CD1c-positive myeloid dendritic cell (primary cell): Measurements from ENCODE around the gene KHNYN.
A peak's percentile ranks its signal among the peaks of the same experiment; 100 is the strongest.
"Not testable (repeated sequence)": the region's sequence is repeated elsewhere in the genome, so short reads cannot be mapped to it uniquely, and the experiment has no call there.

Experiments used
- DNase-seq: peaks from one replicate; pipeline ENCODE4 v3.0.0-alpha.2; 2016; ENCODE audit errors: extremely low spot score

Gene KHNYN

DNA sequence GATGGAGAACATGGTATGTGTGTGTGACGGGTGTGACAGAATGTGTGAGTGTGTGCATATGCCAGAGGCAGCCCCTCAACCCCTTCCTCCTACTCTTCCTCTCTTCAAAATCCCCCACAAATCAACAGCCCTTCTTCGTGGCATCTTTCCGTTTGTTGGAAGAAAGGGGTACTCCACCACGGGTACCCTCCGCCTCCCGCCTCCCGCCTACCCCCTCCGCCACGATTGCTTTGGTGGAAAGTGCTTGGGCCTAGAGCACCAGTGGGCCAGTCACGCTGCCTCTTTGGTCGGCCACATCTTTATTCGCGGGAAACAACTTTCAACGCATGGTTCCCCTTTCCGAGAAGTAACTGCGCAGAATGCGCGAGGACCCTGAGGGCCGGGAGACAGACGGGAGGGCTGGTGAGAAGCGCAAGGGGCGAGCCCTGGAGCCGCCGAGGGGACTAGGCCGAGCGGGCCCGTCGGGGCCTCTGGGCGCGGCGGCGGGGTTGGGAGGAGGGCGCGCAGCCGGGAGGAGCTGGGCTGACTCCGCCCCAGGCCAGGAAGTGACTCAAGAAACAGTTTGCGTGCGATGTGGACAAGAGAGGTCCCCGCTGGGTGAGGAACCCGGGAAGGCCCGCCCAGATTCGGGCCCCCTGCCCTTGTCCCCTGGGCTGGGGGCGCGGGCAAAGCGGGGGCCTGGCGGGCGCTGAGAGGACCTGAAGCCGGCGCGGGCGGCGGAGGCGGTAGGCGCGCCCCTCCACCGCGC is at the start of gene KHNYN, which contains the start of gene CBLN3:
KHNYN (plus strand) TSS at position 560 of the 748 bp plus-strand sequence. CDS start 777 bp downstream, outside the sequence.
CBLN3 (minus strand) TSS at position 274 of the 748 bp plus-strand sequence. CDS start 614 bp downstream, outside the sequence.
- peak; percentile 94 for DNase-seq

DNA sequence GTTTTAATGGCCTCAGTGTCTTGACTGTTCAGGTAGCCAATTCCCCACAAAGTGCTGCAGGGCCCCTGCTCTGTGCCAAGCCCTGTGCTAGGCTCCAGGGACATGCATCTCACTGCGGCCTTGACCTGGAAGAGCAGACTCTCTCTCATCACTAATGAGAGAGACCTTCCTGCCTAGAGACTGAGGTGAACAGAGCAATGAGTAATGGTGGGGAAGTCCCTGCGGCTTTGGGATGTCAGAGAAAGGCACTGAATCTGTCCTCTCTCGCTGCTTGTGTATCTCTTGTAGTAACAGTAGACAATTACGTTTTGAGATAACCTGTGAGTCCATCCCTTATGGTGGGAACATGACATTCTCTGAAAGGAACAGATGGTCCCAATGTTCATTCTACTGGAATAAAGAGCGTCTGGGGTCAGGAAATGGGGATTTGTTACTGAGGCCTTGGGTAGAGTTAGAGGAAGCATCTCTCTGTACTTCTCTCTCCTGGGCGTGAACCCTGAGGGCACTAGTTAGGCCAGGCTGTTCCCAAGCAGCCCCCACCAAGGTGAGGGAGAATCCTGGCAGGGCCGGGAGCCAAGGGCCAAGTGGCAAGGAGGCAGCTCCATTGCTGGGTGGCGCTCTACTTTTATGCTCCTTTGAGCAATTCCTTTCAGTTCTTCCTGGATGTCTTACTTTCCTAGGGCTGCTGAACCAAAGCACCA is 48.2 kb upstream of the KHNYN start:
- DNase-seq: no peak

DNA sequence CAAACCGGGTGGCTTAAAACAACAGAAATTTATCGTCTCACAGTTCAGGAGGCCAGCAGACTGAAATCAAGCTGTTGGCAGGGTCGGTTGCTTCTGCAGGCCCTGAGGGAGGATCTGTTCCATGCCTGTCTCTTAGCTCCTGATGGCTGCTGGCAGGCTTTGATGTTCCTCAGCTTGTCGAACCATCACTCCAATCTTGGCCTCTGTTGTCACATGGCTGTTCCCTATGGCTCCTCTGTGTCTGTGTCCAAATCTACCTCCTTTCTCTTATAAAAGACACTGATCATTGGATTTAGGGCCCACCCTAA is 47.7 kb upstream of the KHNYN start:
- DNase-seq: no peak

DNA sequence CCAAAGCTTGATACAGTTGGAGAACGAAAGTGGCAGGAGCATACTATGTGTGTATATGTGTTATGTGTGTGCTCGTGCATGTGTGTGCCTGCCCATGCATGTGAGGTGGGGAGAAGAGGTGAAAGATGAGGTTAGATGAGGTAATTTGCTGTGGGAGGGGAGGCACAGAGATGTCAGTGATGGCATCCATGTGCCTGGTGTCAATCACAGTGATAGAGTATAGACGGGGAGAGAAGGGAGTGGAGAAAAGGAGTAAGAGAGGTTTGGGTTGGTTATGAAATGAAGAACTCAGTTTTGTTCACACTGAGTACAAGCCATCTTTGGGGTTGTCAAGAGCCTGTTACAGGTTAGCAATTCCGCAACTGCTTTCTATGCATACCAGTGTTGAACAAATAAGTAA is 45.6 kb upstream of the KHNYN start:
- no peak for DNase-seq

DNA sequence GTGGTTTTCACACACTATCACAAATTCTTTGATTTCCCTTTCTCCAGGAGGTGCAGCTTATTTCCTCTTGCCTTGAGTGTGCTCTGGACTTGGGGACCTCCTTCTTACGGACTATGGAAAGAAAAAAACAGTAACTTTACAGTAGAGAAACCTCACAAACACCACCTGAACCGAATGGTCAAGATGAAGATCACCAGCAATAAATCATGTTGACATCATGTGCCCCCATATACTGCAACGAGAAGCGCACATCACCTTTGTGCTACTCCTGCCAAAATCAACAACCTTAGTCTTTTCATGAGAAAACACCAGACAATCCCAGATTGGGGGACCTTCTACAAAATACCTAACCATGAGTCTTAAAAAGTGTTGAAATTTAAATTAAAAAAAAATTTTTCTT is 44.2 kb upstream of the KHNYN start:
- no peak for DNase-seq

DNA sequence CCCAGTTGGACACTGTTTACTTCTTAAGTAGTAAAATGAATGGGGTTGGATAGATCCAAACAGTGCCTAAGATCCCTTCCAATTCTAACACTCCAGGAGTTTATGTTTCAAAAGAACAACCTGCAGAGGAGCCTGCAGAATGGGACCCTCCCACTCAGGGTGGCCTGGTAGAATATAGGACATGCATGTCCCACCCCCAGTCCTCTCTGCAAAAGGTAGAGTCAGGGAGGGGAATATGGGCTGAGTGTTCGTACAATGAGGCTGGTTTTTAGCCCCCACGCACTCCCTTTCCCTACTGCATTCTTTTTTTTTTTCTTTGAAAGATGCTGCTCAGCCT is 42.8 kb upstream of the KHNYN start:
- DNase-seq: no peak

DNA sequence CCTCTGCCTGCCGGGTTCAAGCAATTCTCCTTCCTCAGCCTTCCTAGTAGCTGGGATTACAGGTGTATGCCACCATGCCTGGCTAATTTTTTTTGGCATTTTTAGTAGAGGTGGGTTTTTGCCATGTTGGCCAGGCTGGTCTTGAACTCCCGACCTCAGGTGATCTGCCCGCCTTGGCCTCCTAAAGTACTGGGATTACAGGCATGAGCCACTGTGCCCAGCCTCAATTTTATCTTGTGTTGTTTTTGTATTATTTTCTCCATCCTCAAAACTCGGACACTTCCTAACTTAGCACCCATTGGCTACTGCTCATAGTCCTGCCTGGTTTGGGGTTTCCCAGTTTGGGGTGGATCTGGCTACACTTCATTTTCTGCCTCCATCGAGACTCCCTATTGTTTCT is 42.2 kb upstream of the KHNYN start:
- not testable (repeated sequence) for DNase-seq

DNA sequence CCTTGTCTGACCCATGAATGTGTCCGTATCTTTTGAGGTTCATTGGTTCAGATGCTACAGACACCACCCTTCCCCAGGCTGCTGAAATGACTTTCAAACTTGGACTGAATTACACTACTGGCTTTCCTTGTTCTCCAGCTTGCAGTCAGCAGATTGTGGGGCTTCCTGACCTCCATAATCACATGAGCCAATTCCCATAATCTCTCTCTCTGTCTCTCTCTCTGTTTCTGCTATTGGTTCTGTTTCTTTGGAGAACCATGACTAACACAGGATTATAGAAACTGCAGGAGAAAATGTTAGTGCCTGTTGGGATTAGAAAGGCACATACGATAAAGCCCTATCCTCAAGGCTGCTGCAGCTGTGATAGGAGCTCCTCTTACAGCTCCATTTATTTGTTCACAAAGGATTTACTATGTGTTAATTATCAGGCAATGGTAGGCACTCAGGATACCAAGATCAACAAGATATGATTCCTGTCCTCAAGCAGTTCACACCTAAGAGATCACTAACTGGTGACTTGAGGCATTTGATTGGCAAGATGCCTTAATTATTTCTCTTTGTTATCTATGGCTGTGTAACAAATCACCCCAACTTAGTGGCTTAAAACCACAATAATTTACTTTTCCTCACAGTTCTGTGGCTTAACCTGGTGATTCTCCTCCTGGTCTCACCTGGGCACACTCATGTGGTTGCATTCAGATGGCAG is 41.1 kb upstream of the KHNYN start:
- DNase-seq: no peak

DNA sequence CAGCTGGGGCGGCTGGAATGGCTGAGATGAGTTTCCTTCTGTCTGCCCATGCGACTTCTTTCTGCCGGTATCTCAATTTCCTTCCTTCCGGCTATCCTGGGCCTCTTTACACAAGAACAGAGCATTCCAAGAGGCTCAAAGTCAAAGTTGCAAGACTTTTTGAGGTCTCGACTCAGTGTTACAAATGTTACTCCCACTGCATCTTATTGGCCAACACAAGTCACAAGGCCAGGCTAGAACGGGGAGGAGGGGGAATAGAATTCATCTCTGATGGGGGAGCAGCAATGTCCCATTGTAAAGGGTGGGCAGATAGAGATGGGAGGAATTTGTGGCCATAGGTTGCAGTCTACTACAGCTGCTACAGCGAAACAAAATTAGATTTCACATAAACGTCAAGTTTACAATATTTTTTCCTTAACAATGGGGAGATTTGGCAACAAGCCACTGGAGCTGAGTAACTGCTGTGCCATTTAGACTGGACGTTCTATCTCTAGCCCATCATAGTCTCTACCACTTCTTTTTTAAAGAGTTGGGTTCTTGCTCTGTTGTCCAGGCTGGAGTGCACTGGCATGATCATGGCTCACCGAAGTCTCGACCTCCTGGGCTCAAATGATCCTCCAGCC is 40.4 kb upstream of the KHNYN start:
- no peak for DNase-seq

DNA sequence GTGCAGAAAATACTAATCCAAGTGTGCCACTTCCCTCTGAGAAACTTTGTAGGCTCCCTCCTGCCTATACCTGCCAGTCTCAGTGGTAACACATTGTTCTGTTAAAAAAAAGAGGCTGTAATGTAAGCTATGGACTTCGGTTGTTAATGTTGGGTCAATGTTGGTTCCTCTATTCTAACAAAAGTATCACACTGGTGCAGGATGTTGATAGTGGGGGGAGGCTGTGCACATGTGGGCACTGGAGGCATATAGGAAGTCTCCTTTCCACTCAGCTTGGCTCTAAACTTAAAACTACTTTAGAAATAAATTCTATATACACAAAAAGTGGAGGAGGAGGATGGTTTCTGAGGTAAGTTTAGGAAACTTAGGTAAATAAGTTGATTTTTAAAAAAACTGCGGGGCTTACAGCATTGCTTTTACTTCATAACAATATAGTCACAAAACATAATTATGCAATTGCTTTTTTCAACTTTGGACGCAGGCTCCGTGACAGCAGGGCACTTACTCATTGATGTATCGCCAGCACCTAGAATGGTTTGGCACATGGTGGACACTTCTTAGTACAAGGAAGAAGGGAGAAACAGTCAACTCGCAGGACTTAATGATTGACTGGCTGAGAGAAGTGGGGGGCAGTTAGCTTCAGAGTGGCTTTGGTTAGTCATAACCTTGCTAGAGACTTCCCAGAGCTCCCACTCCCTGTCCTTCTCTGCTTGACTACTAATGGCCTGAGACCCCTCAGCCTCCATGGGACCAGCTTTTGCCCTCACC is 38.9 kb upstream of the KHNYN start:
- no peak for DNase-seq

DNA sequence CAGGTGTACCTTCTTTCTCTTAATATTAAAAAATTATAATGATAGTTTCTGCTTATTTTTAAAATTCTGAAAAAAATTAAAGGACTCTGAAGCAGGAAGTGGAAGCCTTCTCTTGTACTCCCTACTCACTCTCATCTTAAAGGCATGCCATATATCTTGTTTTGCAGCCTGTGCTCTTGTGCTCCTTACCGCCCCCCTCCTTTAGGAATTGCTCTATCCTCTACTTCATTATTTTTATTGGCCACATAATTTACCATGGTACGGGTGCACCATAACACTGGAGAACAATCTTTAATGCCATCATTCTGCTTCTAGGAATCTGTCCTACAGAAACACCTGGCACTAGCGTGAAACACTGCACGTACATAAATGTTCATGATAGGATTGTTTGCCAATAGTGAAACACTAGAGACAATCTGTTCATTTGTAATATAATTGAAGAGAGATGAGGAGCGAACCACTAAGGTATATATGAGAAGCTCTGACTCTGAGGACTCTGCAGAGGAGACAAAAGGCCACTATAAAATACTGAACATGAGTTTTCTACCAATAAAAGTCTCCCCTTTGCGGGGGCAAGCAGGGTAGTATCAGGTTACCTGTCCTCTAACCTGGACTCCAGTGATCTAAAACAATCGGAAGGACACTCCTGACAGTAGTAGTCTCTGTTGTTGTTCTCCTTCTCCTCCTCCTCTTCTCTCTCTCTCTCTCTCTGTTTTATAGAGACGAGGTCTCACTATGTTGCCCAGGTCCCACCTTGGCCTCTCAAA is 37.2 kb upstream of the KHNYN start:
- DNase-seq: no peak

DNA sequence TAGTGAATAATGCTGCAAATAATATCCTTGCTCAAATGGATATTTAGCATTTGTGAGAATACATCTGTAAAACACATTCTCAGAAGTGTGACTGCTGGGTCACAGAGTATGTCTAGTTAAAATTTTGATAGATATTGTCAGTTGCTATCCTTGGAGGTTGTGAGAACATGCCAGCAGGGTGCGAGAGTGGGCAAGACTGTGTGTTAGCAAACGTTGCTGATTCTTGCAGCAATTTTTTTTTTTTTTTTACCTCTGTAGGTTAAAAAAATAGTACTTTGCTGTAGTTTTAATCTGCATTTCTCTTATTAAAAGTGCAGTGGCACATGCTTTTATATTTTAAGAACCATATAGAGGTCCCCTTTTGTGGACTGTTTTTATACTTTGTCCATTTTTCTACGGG is 35.5 kb upstream of the KHNYN start:
- DNase-seq: no peak

DNA sequence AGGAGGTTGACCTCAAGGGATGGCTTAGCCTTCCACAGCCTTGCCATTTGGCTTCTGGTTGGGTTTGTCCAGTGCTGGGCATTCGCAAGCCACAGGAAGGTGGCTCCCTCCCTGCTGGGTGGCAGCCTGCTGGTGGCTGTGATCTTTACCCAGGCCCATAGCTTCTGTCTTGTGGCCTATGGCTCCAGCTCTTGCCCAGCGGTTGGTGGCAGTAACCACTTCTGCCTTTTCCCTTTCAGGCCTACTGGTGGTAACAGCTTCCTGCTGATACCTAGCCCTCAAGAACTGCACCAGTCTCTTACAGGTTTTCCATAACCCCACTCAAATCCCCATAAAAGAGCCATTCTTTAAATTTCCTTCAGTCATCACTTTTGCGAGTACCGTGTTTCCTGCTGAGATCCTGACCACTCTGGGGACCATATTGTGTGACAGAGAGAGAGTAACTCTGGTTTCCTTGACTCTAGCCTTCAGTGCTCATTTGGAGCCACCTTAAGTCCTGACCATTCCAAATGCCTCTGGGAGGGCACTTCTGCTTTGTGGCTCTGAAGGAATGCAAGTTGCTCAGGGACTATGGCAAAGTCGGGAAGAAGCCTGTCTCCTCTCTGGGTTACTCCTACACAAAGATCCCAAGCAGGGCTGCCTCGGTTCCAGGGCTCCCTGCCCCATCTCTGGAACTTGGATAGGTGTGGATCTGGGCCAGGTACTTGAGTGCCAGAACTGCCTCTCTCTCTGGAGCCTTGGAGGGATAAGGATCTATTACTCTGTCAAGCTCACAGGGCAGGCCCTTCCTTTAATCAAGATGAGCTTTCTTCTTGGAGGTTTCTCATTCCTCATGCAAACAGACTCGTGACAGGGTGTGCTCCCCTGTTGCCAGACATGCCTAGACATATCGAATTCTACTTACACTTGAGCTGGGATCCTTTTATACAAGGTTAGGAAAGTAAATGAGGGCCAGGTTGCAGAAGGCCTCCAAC is 33.9 kb upstream of the KHNYN start:
- DNase-seq: peak; percentile 9

DNA sequence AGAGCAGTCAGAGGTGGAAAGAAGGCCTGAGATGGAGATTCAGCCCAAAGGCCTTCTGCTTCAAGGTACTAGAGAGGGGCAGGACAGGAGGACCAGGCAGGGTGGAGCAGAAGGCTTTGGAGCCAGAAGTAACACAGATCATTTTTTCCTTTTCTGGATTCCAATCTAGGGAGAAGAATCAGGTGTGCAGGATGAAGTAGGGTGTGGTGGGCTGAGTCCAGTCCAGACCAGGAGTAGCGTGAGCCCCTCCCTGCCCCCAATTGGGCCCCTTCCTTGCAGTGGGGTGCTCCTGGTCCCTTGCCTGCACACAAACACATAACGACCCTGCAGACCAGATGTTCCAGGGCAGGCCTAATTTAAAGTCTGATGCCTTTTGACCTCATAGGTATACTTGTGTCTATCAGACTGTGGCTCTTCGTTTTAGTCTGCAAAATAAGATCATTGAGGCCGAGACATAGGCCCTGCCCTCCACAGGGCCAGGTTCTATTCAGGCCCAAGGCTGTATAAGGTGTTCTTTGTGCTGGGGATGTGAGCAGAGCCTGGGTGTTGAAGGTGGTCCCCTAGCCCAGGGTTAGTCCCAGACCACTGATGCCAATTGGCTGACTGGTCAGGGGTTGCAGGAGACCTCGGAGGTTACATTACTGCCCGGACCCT is 32.0 kb upstream of the KHNYN start:
- DNase-seq: no peak

DNA sequence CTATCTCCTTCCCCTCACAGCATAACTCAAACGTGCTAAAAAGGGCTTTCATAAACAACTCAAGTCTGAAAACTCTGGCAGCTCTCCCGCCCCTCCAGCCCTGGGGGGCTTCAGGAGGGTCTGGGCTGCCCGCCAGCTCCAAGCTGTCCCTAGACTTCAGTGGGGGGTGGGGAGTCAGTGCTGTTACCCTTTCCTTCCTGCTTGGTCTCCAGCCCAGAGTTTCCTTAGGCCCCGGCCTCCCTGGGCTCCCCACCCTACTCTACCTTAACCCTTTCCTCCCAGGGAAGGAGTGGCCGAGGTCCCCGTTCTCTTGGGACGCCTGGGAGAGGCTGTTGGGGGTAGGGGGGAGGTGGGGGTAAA is 31.5 kb upstream of the KHNYN start:
- DNase-seq: no peak

DNA sequence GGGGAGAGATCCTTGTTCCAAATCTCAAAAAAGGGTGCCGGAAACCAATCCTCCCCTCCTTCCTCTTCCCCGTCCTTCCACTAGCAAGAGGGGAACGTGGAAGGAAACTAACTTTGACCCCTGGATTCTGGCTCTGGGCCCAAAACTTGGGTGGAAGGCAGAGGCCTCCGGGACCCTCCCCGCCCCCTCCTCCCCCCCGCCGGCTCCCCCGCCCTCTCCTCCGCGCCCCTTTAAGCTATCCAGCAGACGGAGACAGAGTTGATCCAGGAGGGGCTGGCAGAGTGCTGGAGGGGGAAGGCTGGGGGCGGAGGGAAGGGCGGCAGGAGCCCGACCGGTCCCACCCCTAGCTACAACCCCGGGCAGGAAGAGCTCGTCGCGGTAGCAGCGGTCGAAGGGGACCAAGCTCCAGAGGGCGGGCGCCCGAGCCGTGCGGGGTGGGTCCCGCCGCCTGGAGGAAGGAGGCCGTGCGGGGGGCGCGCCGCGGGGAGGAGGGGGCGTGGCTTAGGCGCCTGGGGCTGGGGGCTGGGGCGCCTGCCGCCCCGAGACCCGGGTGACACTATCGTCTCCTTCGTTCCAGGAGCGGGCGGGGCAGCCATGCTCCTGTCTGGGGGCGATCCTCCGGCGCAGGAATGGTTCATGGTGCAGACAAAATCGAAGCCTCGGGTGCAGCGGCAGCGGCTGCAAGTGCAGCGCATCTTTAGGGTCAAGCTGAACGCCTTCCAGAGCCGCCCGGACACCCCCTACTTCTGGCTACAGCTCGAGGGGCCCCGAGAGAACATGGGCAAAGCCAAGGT is 30.9 kb upstream of the KHNYN start, which contains the start of gene NYNRIN:
NYNRIN (plus strand) TSS at position 351 of the 794 bp plus-strand sequence; CDS start at position 595, 244 bp downstream.
- peak; percentile 26 for DNase-seq

DNA sequence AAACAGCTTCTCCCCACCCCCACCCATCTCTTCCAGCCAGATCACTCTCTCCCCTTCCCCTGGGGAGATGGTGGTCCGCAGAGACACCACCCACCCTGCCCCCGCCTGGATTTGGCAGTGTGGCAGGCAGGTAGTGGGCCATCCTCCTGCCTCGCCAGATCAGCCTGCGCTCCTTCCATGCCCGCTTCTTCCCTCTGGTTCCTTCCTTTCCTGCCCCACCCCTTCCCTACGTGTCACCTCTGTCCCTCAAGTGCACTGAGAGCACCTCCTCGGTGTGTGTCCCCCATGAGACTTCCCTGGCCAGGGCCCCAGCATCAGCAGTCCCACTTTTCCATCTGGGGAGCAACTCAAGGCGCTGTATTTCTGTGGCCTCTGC is 30.3 kb upstream of the KHNYN start:
- no peak for DNase-seq

DNA sequence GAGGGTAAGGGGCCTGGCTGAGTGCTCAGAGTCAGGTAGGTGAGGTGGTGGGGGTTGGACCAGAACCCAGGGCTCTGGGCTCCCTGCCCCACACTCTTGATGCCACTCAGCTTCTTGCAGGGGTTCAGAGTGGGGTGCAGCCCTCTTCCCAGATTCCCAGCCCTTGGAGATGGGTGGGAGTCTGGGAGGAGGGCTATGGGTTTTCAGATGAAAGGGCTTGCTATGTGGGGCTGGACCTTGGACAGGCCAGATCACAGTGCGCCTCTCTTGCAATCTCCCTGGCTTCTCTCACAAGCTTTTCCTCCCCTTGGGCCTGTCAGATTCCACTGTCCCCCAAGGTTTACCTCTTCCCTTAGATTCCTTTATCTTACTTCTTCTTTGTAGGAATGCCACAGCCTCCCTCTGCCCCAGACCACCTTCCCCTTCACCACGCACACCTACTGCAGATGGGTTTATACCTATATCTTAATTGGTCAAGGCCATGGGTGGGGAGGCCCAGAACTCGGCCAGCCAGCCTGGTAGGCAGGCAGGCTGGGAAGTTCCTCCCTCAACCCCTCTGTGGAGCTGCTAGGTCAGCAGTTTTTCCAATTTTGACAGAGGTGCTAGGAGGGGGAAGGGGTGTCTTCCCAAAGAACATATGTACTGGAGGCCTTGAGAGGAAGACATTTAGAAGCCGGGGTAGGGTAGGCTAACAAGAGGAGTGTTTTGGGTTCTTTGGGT is 29.6 kb upstream of the KHNYN start:
- DNase-seq: no peak
